Left lung (tissue), 10 donors: ENCODE data around the gene FCAMR. TPM values are rescaled to one million over a fixed set of nuclear protein-coding genes. Genes with fewer than 3 reads are reported as not detected.

Experiments
- ATAC-seq: fragments of 200-7000 bp; cut with Tn5 transposase; one replicate; pipeline ENCODE4 v1.9.1; 2020; ENCODE audit warnings: moderate library complexity
- DNase-seq, 4 donors: peaks; one replicate each; pipeline ENCODE4 v3.0.0-alpha.2; 2013 to 2020
- H3K27ac ChIP-seq, 2 donors: fragments of 200-600 bp; sonication (generic) in 1 of 2; one replicate each; pipeline versions ENCODE4 v1.5.0 to v1.8.0; 2020 to 2021
- H3K27me3 ChIP-seq, 2 donors: fragments of 200-600 bp; sonication (generic) in 1 of 2; one replicate each; pipeline versions ENCODE4 v1.5.0 to v1.8.0; 2020 to 2021
- H3K36me3 ChIP-seq, 2 donors: fragments of 200-600 bp; sonication (generic) in 1 of 2; one replicate each; pipeline versions ENCODE4 v1.5.0 to v1.8.0; 2020 to 2021
- H3K4me1 ChIP-seq, 2 donors: fragments of 200-600 bp; one replicate each; pipeline ENCODE4 v1.8.0; 2021
- H3K4me3 ChIP-seq, 2 donors: fragments of 200-600 bp; sonication (generic) in 1 of 2; one replicate each; pipeline versions ENCODE4 v1.5.0 to v1.8.0; 2020 to 2021; ENCODE audit warnings: mild to moderate bottlenecking in 1 of 2
- H3K9me3 ChIP-seq, 2 donors: fragments of 200-600 bp; sonication (generic) in 1 of 2; one replicate each; pipeline versions ENCODE4 v1.5.0 to v1.8.0; 2020 to 2021
- CTCF ChIP-seq, 2 donors: fragments of 200-600 bp; sonication (generic) in 1 of 2; IDR thresholded peaks; one replicate each; pipeline versions ENCODE4 v1.5.0 to v1.8.0; 2021; ENCODE audit warnings: antibody characterized with exemption in 2 of 2
- intact Hi-C, 2 donors: fragments of 100-400 bp; cut with DNase I; formaldehyde crosslinking; loops; one replicate each; pipeline versions ENCODE4 v1.11.2 to v1.14.2; 2022
- polyA plus RNA-seq, 6 donors: library from polyadenylated mRNA; unstranded; fragments of 120-200 nt; gene quantifications; one replicate each; pipeline ENCODE4 v1.2.1, GENCODE V29; 2013; ENCODE audit not compliant: insufficient read length in 6 of 6
- total RNA-seq, 2 donors: library from RNA; stranded (reverse); fragmentation: NEBNext Ultra II Directional; extraction: Animal tissue kit (Norgen Biotek cat#: 25700); gene quantifications; one replicate each; pipeline ENCODE4 v1.2.1, GENCODE V29; 2021
- donor health status: DM: no; HTN: yes; CAD: no.
- donor health status: DM: no; HTN: no; CAD: no.

Gene FCAMR
- total and polyA plus RNA-seq, 8 donors, result 0.07 to 0.18 (median 0.07) TPM; not detected in 5

- TF ChIP-seq CTCF (IDR thresholded peaks at IDR 0.05), result no peak
- H3K27ac ChIP-seq, result no peak overlapping the region
- intact Hi-C loops, result no loop called here
- H3K36me3 ChIP-seq, result no peaks in the 10 kb centered on the region
- H3K4me1 ChIP-seq, result no peaks in the 10 kb centered on the region
- DNase-seq, result no peak
- peaks cover 0 to 5% of the 10 kb centered on the region in 2 donors for H3K9me3 ChIP-seq
- ATAC-seq, result peak; percentile 4
- H3K27me3 ChIP-seq, result peaks cover 0 to 5% of the 10 kb centered on the region in 2 donors
- H3K4me3 ChIP-seq, result peak overlapping the region; percentile 17 to 28
Observed at GRCh38 chr1:206945779-206946178, 24.5 kb downstream of the FCAMR start.

DNA sequence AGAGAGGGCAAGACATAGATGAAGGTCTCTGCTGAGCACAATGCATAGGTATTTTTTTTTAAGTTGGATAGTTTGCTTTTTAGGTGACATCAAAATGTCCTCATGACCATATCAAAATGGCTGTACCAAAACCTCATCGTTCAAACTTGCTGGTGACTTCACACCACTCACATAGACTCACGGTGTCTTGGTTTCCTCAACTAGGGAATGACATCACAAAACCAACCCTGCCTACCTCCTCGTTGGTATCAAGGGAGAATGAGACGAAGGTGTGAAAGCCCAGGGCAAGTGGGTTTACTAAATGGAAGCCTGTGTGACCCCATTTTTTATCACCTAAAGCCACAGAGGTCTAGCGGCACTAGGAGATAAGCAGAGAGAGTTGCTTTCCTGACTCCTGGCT is 25.6 kb downstream of the FCAMR start:
- no peak overlapping the region for H3K27ac ChIP-seq
- ATAC-seq (no peak), DNase-seq (no peak)
- H3K4me1 ChIP-seq, result no peaks in the 10 kb centered on the region
- H3K36me3 ChIP-seq, result no peaks in the 10 kb centered on the region
- intact Hi-C loops, result no loop called here
- H3K9me3 ChIP-seq, result peaks cover 0 to 1% of the 10 kb centered on the region in 2 donors
- TF ChIP-seq CTCF (IDR thresholded peaks at IDR 0.05), result no peak
- peaks cover 0 to 5% of the 10 kb centered on the region in 2 donors for H3K27me3 ChIP-seq
- H3K4me3 ChIP-seq, result peak overlapping the region in 1 of 2 donors; percentile 28

DNA sequence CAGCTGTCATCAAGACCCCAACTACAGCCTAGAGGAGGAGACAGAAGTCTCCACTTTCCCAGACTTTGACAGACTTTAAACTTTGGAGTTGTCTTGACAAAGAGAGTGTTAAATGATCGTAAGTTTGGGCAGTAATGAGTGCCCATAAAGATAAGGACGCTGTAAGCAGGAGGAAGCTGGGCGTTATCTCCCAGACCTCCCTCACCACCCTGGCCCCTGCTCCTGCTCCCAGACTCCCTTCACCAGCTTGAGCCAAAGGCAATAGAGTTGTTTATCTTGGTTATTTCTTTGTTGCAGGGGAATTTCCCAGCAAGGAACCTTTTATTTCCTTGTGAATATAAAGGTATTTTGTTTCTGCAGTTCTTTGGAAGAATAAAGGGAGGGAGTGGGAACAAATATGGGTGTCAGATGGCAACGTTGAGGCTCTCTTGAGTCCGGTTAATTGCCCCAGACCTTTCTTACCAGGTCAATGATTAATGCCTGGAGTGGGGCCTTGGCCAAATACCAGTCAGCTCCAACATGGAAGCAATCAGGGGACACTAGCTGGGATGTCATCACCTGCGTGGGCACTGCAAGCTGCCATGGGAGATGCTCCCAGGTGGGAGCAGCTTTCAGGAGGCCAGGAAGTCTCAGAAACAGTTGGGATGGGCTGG is 28.4 kb downstream of the FCAMR start:
- ATAC-seq (peak; percentile 33), DNase-seq (no peak)
- Histone ChIP-seq H3K9me3 (no peaks in the 10 kb centered on the region), H3K4me1 (no peaks in the 10 kb centered on the region), H3K4me3 (no peak overlapping the region), H3K27ac (no peak overlapping the region), H3K27me3 (peaks cover 0 to 5% of the 10 kb centered on the region in 2 donors), H3K36me3 (no peaks in the 10 kb centered on the region)
- intact Hi-C loops, result no loop called here
- no peak for TF ChIP-seq CTCF (IDR thresholded peaks at IDR 0.05)

DNA sequence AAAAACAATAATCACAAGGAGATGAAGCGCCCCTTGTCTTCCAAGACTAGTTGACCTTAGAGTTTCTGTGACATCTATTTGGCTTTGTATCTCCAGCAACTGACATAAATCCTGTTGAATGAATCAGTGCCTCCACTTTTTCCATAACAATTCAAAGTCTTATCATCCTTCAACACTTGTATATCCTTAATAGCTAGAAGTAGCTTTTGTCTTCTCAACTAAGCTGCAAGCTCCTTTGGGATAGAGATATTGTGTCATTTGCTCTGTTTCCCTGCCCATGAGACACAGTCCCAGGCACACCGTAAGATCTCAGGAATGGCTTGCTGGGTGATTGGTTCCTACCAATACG is 29.7 kb downstream of the FCAMR start:
- no peaks in the 10 kb centered on the region for H3K4me1 ChIP-seq
- intact Hi-C loops, result no loop called here
- ATAC-seq (no peak), DNase-seq (no peak)
- peaks cover 0 to 7% of the 10 kb centered on the region in 2 donors for H3K27me3 ChIP-seq
- H3K9me3 ChIP-seq, result no peaks in the 10 kb centered on the region
- H3K36me3 ChIP-seq, result no peaks in the 10 kb centered on the region
- H3K27ac ChIP-seq, result no peak overlapping the region
- H3K4me3 ChIP-seq, result no peak overlapping the region
- TF ChIP-seq CTCF (IDR thresholded peaks at IDR 0.05), result no peak

- Histone ChIP-seq H3K9me3 (no peaks in the 10 kb centered on the region), H3K36me3 (no peaks in the 10 kb centered on the region), H3K4me3 (no peak overlapping the region), H3K27me3 (peaks cover 0 to 8% of the 10 kb centered on the region in 2 donors), H3K4me1 (no peaks in the 10 kb centered on the region), H3K27ac (no peak overlapping the region)
- DNase-seq, result no peak
- no peak for TF ChIP-seq CTCF (IDR thresholded peaks at IDR 0.05)
- intact Hi-C loops, result no loop called here
- ATAC-seq, result no peak
Observed at GRCh38 chr1:206939841-206940587, 30.2 kb downstream of the FCAMR start.
